IMR-90 (cell line): Measurements from ENCODE around the gene PRRC1. TPM values are rescaled to one million over a fixed set of nuclear protein-coding genes. Genes with fewer than 3 reads are reported as not detected.
A peak's percentile ranks its signal among the peaks of the same experiment; 100 is the strongest.

ENCODE experiments used
- ATAC-seq: fragments of 200-7000 bp; cut with Tn5 transposase; 2 replicates; pipeline ENCODE4 v1.9.1; 2020; ENCODE audit warnings: low read depth, mild to moderate bottlenecking, moderate library complexity
- BruUV-seq: library from RNA; stranded (reverse); fragments of 400-500 nt; replicated peaks from 2 replicates; lab custom pipeline; 2021; lab: Mats Ljungman, UMichigan
- CTCF ChIA-PET: fragments of 300-600 bp; formaldehyde crosslinking; extraction: SDS; loops from one replicate; lab custom pipeline; 2021; ENCODE audit warnings: antibody characterized with exemption; lab: Yijun Ruan, JAX
- POLR2A ChIA-PET: fragments of 300-600 bp; sonication (Branson Sonifier 250); formaldehyde crosslinking; loops from one replicate; lab custom pipeline; 2022; ENCODE audit warnings: antibody characterized with exemption; ENCODE audit not compliant: unreplicated experiment; lab: Charles Lee
- DNase-seq: peaks from one replicate; pipeline ENCODE4 v3.0.0; 2013
- H2AFZ ChIP-seq: replicated peaks from 2 replicates; pipeline ENCODE3; 2013; ENCODE audit warnings: low read length, mild to moderate bottlenecking; ENCODE audit not compliant: poor library complexity
- H2AK5ac ChIP-seq: 2 replicates; pipeline ENCODE4 v1.6.1; 2013; ENCODE audit warnings: low read depth, low read length, inconsistent platforms
- H2AK9ac ChIP-seq: replicated peaks from 2 replicates; pipeline ENCODE3; 2013; ENCODE audit warnings: mild to moderate bottlenecking, low read depth, low read length, moderate library complexity; ENCODE audit not compliant: poor library complexity
- H2BK120ac ChIP-seq: 2 replicates; pipeline ENCODE4 v1.6.1; 2013; ENCODE audit warnings: low read depth, low read length, inconsistent platforms
- H2BK15ac ChIP-seq: 3 replicates; pipeline ENCODE4 v1.6.1; 2013; ENCODE audit warnings: low read depth, low read length, inconsistent platforms
- H2BK20ac ChIP-seq: 2 replicates; pipeline ENCODE4 v1.6.1; 2013; ENCODE audit warnings: low read depth, mild to moderate bottlenecking, inconsistent platforms, low read length, moderate library complexity
- H2BK5ac ChIP-seq: 2 replicates; pipeline ENCODE4 v1.6.1; 2013; ENCODE audit warnings: mild to moderate bottlenecking, low read depth, low read length, inconsistent platforms; ENCODE audit not compliant: poor library complexity, severe bottlenecking
- H3K14ac ChIP-seq: replicated peaks from 2 replicates; pipeline ENCODE4 v1.6.1; 2013; ENCODE audit warnings: low read depth, low read length, inconsistent platforms
- H3K18ac ChIP-seq: 2 replicates; pipeline ENCODE4 v1.6.1; 2013; ENCODE audit warnings: low read depth, low read length, control low read depth
- H3K23ac ChIP-seq: 2 replicates; pipeline ENCODE4 v1.6.1; 2013; ENCODE audit warnings: low read depth, low read length, inconsistent platforms
- H3K27ac ChIP-seq: 2 replicates; pipeline ENCODE4 v1.5.1; 2013; ENCODE audit warnings: mild to moderate bottlenecking, control low read depth, low read length; ENCODE audit not compliant: insufficient read depth
- H3K27me3 ChIP-seq: 2 replicates; pipeline ENCODE4 v1.6.1; 2013; ENCODE audit warnings: low read length; ENCODE audit not compliant: control insufficient read depth, insufficient read depth
- H3K36me3 ChIP-seq: 2 replicates; pipeline ENCODE4 v1.6.1; 2013; ENCODE audit warnings: low read length, mixed read lengths; ENCODE audit not compliant: control insufficient read depth, insufficient read depth
- H3K4ac ChIP-seq: 2 replicates; pipeline ENCODE4 v1.6.1; 2013; ENCODE audit warnings: low read depth, low read length, inconsistent platforms
- H3K4me1 ChIP-seq: 2 replicates; pipeline ENCODE4 v1.6.1; 2013; ENCODE audit warnings: low read length, mixed read lengths; ENCODE audit not compliant: control insufficient read depth, insufficient read depth
- H3K4me2 ChIP-seq: 2 replicates; pipeline ENCODE4 v1.6.1; 2013; ENCODE audit warnings: low read depth, mild to moderate bottlenecking, control low read depth, low read length, moderate library complexity
- H3K4me3 ChIP-seq: 2 replicates; pipeline ENCODE4 v1.5.1; 2013; ENCODE audit warnings: low read depth, mild to moderate bottlenecking, control low read depth, low read length, moderate library complexity; ENCODE audit not compliant: insufficient read depth
- H3K56ac ChIP-seq: 2 replicates; pipeline ENCODE4 v1.6.1; 2013; ENCODE audit warnings: low read length, inconsistent platforms; ENCODE audit not compliant: insufficient read depth; ENCODE audit errors: extremely low read depth
- H3K79me1 ChIP-seq, 2 experiments: 2 replicates each; pipeline ENCODE4 v1.6.1; 2013; ENCODE audit warnings: low read length in 2 of 2, inconsistent platforms in 1 of 2, low read depth in 1 of 2
- H3K9ac ChIP-seq: 2 replicates; pipeline ENCODE4 v1.6.1; 2013; ENCODE audit warnings: low read depth, low read length, control low read depth
- H3K9me1 ChIP-seq: 2 replicates; pipeline ENCODE4 v1.6.1; 2013; ENCODE audit warnings: low read length, inconsistent platforms; ENCODE audit not compliant: insufficient read depth
- H3K9me3 ChIP-seq: 2 replicates; pipeline ENCODE4 v1.6.1; 2013; ENCODE audit warnings: low read length; ENCODE audit not compliant: control insufficient read depth, insufficient read depth
- H4K20me1 ChIP-seq: 2 replicates; pipeline ENCODE4 v1.6.1; 2013; ENCODE audit warnings: low read length, inconsistent platforms; ENCODE audit not compliant: insufficient read depth
- H4K5ac ChIP-seq: 2 replicates; pipeline ENCODE4 v1.6.1; 2013; ENCODE audit warnings: mild to moderate bottlenecking, low read depth, low read length, control low read depth
- H4K8ac ChIP-seq, 2 experiments: 2 replicates each; pipeline ENCODE4 v1.6.1; 2013; ENCODE audit warnings: low read depth in 2 of 2, low read length in 2 of 2, control low read depth in 1 of 2, inconsistent platforms in 1 of 2
- H4K91ac ChIP-seq: 2 replicates; pipeline ENCODE4 v1.6.1; 2013; ENCODE audit warnings: low read depth, low read length, inconsistent platforms; ENCODE audit not compliant: insufficient read depth
- CEBPB ChIP-seq: IDR thresholded peaks from 2 replicates; pipeline ENCODE4 v1.6.1; 2012; ENCODE audit warnings: low read depth, low read length, improper control_type of control experiment
- RAD21 ChIP-seq: IDR thresholded peaks from 2 replicates; pipeline ENCODE4 v1.6.1; 2012; ENCODE audit warnings: low read length, improper control_type of control experiment
- WGBS, 2 experiments: methylation state at CpG; one replicate each; pipeline versions ENCODE4 v1.1.5 to v1.1.7; 2013; ENCODE audit warnings: missing lambda C conversion rate in 2 of 2; ENCODE audit not compliant: insufficient read length in 1 of 2; ENCODE audit errors: extremely low coverage in 2 of 2; 5-methylcytosine and 5-hydroxymethylcytosine counted together
- dilution Hi-C: fragments of 300-500 bp; cut with HindIII; formaldehyde crosslinking; loops from one replicate; pipeline ENCODE4 v1.14.3; 2018; ENCODE audit warnings: low sequenced_read_pairs; ENCODE audit not compliant: unreplicated experiment
- in situ Hi-C: fragments of 300-500 bp; cut with MboI; formaldehyde crosslinking; loops from 3 replicates; pipeline ENCODE4 v1.14.3; 2019; ENCODE audit warnings: low sequenced_read_pairs, inconsistent platforms, mixed read lengths
- intact Hi-C: fragments of 100-400 bp; cut with micrococcal nuclease; formaldehyde crosslinking; loops from 2 replicates; pipeline ENCODE4 v1.10.0; 2022
- polyA plus RNA-seq, 3 experiments: library from polyadenylated mRNA; depleted of rRNA; stranded (reverse); fragments of >200 nt; gene quantifications; 2 replicates each; pipeline ENCODE4 v1.2.3, GENCODE V29; 2012; ENCODE audit warnings: low replicate concordance in 1 of 3
- total RNA-seq: library from RNA; depleted of rRNA; stranded (reverse); fragments of >200 nt; gene quantifications from 2 replicates; pipeline ENCODE4 v1.2.3, GENCODE V29; 2012
- TF ChIP-seq, protein P1 (sequence below): fragments of 150-350 bp; IDR thresholded peaks from 2 replicates; pipeline ENCODE4 v1.6.1; 2017; ENCODE audit warnings: mild to moderate bottlenecking, antibody characterized with exemption, low read length, low read depth

PRRC1 gene
- total and polyA plus RNA-seq, 2 of the 4 experiments (the other 2 are of a cell fraction) = 46.8 to 63.1 TPM

GRCh38 chr5:127550652-127551409 lies 33.4 kb downstream of the PRRC1 start:
- H3K4me1 ChIP-seq = 0 out of 2 replicates have a peak, but pooled peaks cover 2% of the 10 kb centered on the region

More at GRCh38 chr5:127550652-127551409, 33.4 kb downstream of the PRRC1 start:
- H3K56ac ChIP-seq = no peak overlapping the region
- no peak for ATAC-seq
- H2BK5ac ChIP-seq = no peak overlapping the region
- intact Hi-C loops = no loop called here
- H2BK20ac ChIP-seq = no peak overlapping the region
- H4K20me1 ChIP-seq = peaks cover 8% of the 10 kb centered on the region; the same call in 1 of the 2 replicates
- dilution Hi-C loops = no loop called here
- H2BK15ac ChIP-seq = no peak overlapping the region
- H4K8ac ChIP-seq = no peak overlapping the region
- H3K14ac ChIP-seq = no peak overlapping the region
- WGBS, 2 experiments = 93% methylated on average over 3 of the region's 5 CpGs; no CpG with 5 or more reads in 1 of the 2 experiments
- H3K23ac ChIP-seq = no peak overlapping the region
- in situ Hi-C loops = loop anchor here (25.0 kb wide), 2 partner anchors 336 to 936 kb away; no protein-coding TSS in a partner anchor
- H2AFZ ChIP-seq = no peak overlapping the region
- no peak overlapping the region for H2AK5ac ChIP-seq
- H3K27ac ChIP-seq = no peak overlapping the region
- no peak overlapping the region for H3K4me2 ChIP-seq
- H3K9ac ChIP-seq = no peak overlapping the region
- H3K79me1 ChIP-seq = peaks cover 11 to 33% of the 10 kb centered on the region in 2 experiments
- BruUV-seq = no TSS peak
- no peaks in the 10 kb centered on the region for H3K9me3 ChIP-seq
- CTCF ChIA-PET = no interaction called here
- no peak overlapping the region for H3K4me3 ChIP-seq
- peaks cover 21% of the 10 kb centered on the region for H3K36me3 ChIP-seq
- H4K5ac ChIP-seq = no peak overlapping the region
- H3K9me1 ChIP-seq = no peaks in the 10 kb centered on the region; the same call in none of the 2 replicates
- no peak overlapping the region for H3K18ac ChIP-seq
- no peak overlapping the region for H2BK120ac ChIP-seq
- no peak overlapping the region for H3K4ac ChIP-seq
- no peak overlapping the region for H4K91ac ChIP-seq
- DNase-seq = peak; percentile 4
- no peaks in the 10 kb centered on the region for H3K27me3 ChIP-seq
- POLR2A ChIA-PET = no interaction called here
- no peak overlapping the region for H2AK9ac ChIP-seq
- TF ChIP-seq, protein P1, sequence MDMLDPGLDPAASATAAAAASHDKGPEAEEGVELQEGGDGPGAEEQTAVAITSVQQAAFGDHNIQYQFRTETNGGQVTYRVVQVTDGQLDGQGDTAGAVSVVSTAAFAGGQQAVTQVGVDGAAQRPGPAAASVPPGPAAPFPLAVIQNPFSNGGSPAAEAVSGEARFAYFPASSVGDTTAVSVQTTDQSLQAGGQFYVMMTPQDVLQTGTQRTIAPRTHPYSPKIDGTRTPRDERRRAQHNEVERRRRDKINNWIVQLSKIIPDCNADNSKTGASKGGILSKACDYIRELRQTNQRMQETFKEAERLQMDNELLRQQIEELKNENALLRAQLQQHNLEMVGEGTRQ = no peak
- TF ChIP-seq CEBPB (0 out of 2 replicates have a peak, but pooled peaks have one; percentile 8), RAD21 (no peak)
